ENCODE measurements around the gene CBR1.

Gene CBR1

DNA sequence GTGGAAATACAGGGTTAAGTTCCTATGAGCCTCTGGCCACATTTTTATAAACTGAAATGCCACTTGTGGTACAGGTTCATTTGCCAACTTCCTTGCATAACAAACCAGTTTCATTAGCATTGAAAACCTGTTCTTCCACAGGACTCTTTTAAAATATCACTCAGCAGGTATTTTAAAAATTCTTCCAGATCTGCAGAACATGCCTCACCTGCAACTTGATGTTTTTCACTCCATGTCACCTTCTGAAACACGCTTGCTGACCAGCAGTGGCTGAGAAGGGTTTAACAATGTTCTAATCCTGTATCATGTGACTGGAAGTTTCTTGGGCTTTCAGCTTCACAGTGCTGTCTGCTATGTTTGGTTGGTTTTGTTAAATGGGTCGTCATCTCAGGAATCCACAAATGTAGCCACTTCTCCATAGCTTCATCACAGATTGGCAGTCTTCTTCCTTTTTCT, 47.5 kb downstream of the CBR1 start:
- DNase-seq (ENCODE audit: low read depth), result no peak

DNA sequence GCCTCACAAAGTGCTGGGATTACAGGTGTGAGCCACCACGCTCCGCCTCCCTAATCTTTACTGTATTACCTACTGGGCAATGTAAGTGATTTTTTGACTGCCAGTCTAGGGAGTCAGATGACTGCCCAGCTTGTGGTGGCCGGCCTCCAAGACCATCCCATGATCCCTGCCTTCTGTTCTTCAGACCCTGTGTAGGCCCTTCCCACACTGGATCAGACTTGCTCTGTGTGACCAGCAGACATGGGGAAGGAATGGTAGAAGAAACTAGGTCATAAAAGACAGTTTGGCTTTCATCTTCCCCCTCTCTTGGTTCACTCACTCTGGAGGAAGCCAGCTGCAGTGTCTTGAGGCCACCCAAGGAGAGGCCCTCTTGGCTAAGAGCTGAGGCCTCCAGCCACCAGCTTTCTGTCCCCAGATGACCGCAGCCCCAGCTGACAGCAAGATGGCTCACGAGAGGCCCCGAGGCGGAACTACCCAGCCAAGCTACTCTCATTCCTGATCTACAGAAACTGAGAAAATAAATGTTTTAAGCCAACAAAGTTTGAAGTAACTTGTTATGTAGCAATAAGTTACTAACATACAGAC, 50.6 kb downstream of the CBR1 start:
- no peak for DNase-seq (ENCODE audit: low read depth)
